ENCODE results near the gene POLG2. TPM values are rescaled to one million over a fixed set of nuclear protein-coding genes. Genes with fewer than 3 reads are reported as not detected.

POLG2 gene
- total RNA-seq, 1 experiment from 2014 or later: 42.7 TPM

GRCh38 chr17:64466019-64466735 lies 30.7 kb downstream of the POLG2 start:
- Mint-ChIP-seq H3K9me3 (no peaks in the 10 kb centered on the region), H3K4me1 (peaks cover 22% of the 10 kb centered on the region), H3K36me3 (no peaks in the 10 kb centered on the region), H3K4me3 (no peak overlapping the region), H3K27ac (no peak overlapping the region), H3K27me3 (ENCODE audit: low read depth) (no peaks in the 10 kb centered on the region; the same call in 1 of the 2 replicates)
- DNase-seq (ENCODE audit: low spot score): no peak
- ChIA-PET POLR2A (no interaction called here), CTCF (interaction anchor here (1.0 kb wide), 1 partner anchor 46 kb away, joined by 3 read pairs; no protein-coding TSS in a partner anchor)
- TF ChIP-seq CBFB (CRISPR knock-in tag; IDR thresholded peaks at IDR 0.05; ENCODE audit: low read depth) (no peak), CREB1 (CRISPR knock-in tag; IDR thresholded peaks at IDR 0.05) (no peak), ZNF396 (CRISPR knock-in tag; IDR thresholded peaks at IDR 0.05; ENCODE audit: borderline replicate concordance) (no peak), IRF1 (CRISPR knock-in tag; IDR thresholded peaks at IDR 0.05) (no peak), USF2 (CRISPR knock-in tag; IDR thresholded peaks at IDR 0.05) (no peak), NR2C2 (CRISPR knock-in tag; IDR thresholded peaks at IDR 0.05) (no peak), CREM (CRISPR knock-in tag; IDR thresholded peaks at IDR 0.05) (no peak), NFATC4 (CRISPR knock-in tag; IDR thresholded peaks at IDR 0.05) (no peak), ARID4B (CRISPR knock-in tag; IDR thresholded peaks at IDR 0.05; ENCODE audit: borderline replicate concordance) (no peak), ERG (CRISPR knock-in tag; IDR thresholded peaks at IDR 0.05) (no peak), ZNF416 (CRISPR knock-in tag; IDR thresholded peaks at IDR 0.05) (no peak), IRF2 (CRISPR knock-in tag; IDR thresholded peaks at IDR 0.05; ENCODE audit: borderline replicate concordance, low read depth) (no peak), NR1H2 (CRISPR knock-in tag; IDR thresholded peaks at IDR 0.05) (no peak), ATF6 (CRISPR knock-in tag; IDR thresholded peaks at IDR 0.05) (no peak), PRRX2 (CRISPR knock-in tag; IDR thresholded peaks at IDR 0.05) (no peak), PRDM15 (CRISPR knock-in tag; IDR thresholded peaks at IDR 0.05) (no peak), ETV6 (CRISPR knock-in tag; IDR thresholded peaks at IDR 0.05) (no peak), EMX1 (CRISPR knock-in tag; IDR thresholded peaks at IDR 0.05) (no peak)
- peak; percentile 16; the same call in 1 of the 2 replicates for ATAC-seq
